Measurements from ENCODE around the gene LAMB1. TPM values are rescaled to one million over a fixed set of nuclear protein-coding genes. Genes with fewer than 3 reads are reported as not detected.

Gene LAMB1
- total and polyA plus RNA-seq, 2 of the 13 experiments (the other 11 are each of a cell fraction or from before 2014, with no cell fraction given) = 109 to 124 TPM

DNA sequence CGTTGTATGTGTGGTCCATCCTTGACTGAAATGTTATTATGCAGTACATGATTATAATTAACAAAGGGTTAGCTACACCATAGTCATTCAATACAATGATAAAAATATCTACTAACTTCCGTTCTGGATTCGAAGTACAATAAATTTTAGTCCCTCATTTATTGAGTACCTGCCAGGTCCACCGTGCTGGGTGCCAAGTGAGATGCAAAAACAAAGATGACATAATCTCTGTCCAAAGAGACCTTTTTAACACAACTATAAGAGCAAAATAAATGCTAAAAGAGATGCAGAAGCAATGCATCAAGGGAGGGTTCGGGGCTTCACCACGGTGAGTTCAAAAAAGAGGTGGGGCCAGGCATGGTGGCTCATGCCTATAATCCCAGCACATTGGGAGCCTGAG, 33.1 kb downstream of the LAMB1 start:
- no peak for FAIRE-seq
- Histone ChIP-seq H4K20me1 (ENCODE audit: insufficient read depth, low read length) (peaks cover 9% of the 10 kb centered on the region), H3K36me3 (replicated peaks in 1 of 2; ENCODE audit: control insufficient read depth in 1 of 2, insufficient read depth in 2 of 2, low read length in 2 of 2) (peaks cover 11 to 24% of the 10 kb centered on the region in 2 experiments), H2AFZ (ENCODE audit: low read length) (no peak overlapping the region), H3K9me3 (ENCODE audit: low read length) (no peaks in the 10 kb centered on the region), H3K9ac (ENCODE audit: insufficient read depth, low read depth, low read length) (no peak overlapping the region), H3K27ac (ENCODE audit: extremely low read length, insufficient read depth, low read length) (no peak overlapping the region), H3K4me2 (ENCODE audit: low read depth, low read length) (no peak overlapping the region), H3K4me1 (ENCODE audit: insufficient read depth, low read length) (peaks cover 59% of the 10 kb centered on the region), H3K27me3 (ENCODE audit: control insufficient read depth in 1 of 2, insufficient read depth in 2 of 2, low read length in 2 of 2) (no peaks in the 10 kb centered on the region), H3K79me2 (ENCODE audit: insufficient read depth, low read length) (no peaks in the 10 kb centered on the region), H3K4me3 (replicated peaks in 1 of 3; ENCODE audit: insufficient read depth in 1 of 3, low read depth in 2 of 3, low read length in 3 of 3) (no peak overlapping the region)
- POLR2A ChIA-PET = no interaction called here
- in situ Hi-C loops (cut with HindIII; ENCODE audit: extremely low pct_ligation_motif_present, low pct_unique_long_range_greater_than_20kb) (no loop called here), intact Hi-C loops (cut with micrococcal nuclease; ENCODE audit: unreplicated experiment) (loop anchor here (5.0 kb wide), 1 partner anchor 78 kb away; the partner anchor contains the start of gene DLD)
- CTCF ChIA-PET (ENCODE audit: low intra/inter-chr PET ratio, low total read pairs) = no interaction called here
- no peak for DNase-seq (ENCODE audit: low spot score)
- TF ChIP-seq ZNF234 (CRISPR knock-in tag; conservative IDR thresholded peaks at IDR 0.05) (no peak), CEBPB (IDR thresholded peaks at IDR 0.05; ENCODE audit: borderline replicate concordance, low read depth, low read length) (no peak), KDM1A (CRISPR knock-in tag; IDR thresholded peaks at IDR 0.05) (no peak), HNF4G (IDR thresholded peaks at IDR 0.05; ENCODE audit: borderline replicate concordance, low read depth, low read length) (no peak), HNF4G (CRISPR knock-in tag; IDR thresholded peaks at IDR 0.05; ENCODE audit: borderline replicate concordance, low read depth) (no peak), HNRNPH1 (optimal IDR thresholded peaks at IDR 0.05; ENCODE audit: low read depth, low read length) (no peak), MYC (CRISPR knock-in tag; IDR thresholded peaks at IDR 0.05; ENCODE audit: borderline replicate concordance) (no peak), PHB2 (IDR thresholded peaks at IDR 0.05; ENCODE audit: partially characterized antibody) (no peak)
- TF ChIP-seq, protein P1, sequence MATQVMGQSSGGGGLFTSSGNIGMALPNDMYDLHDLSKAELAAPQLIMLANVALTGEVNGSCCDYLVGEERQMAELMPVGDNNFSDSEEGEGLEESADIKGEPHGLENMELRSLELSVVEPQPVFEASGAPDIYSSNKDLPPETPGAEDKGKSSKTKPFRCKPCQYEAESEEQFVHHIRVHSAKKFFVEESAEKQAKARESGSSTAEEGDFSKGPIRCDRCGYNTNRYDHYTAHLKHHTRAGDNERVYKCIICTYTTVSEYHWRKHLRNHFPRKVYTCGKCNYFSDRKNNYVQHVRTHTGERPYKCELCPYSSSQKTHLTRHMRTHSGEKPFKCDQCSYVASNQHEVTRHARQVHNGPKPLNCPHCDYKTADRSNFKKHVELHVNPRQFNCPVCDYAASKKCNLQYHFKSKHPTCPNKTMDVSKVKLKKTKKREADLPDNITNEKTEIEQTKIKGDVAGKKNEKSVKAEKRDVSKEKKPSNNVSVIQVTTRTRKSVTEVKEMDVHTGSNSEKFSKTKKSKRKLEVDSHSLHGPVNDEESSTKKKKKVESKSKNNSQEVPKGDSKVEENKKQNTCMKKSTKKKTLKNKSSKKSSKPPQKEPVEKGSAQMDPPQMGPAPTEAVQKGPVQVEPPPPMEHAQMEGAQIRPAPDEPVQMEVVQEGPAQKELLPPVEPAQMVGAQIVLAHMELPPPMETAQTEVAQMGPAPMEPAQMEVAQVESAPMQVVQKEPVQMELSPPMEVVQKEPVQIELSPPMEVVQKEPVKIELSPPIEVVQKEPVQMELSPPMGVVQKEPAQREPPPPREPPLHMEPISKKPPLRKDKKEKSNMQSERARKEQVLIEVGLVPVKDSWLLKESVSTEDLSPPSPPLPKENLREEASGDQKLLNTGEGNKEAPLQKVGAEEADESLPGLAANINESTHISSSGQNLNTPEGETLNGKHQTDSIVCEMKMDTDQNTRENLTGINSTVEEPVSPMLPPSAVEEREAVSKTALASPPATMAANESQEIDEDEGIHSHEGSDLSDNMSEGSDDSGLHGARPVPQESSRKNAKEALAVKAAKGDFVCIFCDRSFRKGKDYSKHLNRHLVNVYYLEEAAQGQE (IDR thresholded peaks at IDR 0.05; ENCODE audit: borderline replicate concordance in 1 of 2, low read depth in 1 of 2, low read length in 2 of 2) = no peak
- TF ChIP-seq, protein P2, sequence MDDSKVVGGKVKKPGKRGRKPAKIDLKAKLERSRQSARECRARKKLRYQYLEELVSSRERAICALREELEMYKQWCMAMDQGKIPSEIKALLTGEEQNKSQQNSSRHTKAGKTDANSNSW (CRISPR knock-in tag; IDR thresholded peaks at IDR 0.05; ENCODE audit: borderline replicate concordance) = no peak
- TF ChIP-seq, protein P3, sequence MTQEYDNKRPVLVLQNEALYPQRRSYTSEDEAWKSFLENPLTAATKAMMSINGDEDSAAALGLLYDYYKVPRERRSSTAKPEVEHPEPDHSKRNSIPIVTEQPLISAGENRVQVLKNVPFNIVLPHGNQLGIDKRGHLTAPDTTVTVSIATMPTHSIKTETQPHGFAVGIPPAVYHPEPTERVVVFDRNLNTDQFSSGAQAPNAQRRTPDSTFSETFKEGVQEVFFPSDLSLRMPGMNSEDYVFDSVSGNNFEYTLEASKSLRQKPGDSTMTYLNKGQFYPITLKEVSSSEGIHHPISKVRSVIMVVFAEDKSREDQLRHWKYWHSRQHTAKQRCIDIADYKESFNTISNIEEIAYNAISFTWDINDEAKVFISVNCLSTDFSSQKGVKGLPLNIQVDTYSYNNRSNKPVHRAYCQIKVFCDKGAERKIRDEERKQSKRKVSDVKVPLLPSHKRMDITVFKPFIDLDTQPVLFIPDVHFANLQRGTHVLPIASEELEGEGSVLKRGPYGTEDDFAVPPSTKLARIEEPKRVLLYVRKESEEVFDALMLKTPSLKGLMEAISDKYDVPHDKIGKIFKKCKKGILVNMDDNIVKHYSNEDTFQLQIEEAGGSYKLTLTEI (CRISPR knock-in tag; conservative IDR thresholded peaks at IDR 0.05) = no peak
- TF ChIP-seq, protein P4, sequence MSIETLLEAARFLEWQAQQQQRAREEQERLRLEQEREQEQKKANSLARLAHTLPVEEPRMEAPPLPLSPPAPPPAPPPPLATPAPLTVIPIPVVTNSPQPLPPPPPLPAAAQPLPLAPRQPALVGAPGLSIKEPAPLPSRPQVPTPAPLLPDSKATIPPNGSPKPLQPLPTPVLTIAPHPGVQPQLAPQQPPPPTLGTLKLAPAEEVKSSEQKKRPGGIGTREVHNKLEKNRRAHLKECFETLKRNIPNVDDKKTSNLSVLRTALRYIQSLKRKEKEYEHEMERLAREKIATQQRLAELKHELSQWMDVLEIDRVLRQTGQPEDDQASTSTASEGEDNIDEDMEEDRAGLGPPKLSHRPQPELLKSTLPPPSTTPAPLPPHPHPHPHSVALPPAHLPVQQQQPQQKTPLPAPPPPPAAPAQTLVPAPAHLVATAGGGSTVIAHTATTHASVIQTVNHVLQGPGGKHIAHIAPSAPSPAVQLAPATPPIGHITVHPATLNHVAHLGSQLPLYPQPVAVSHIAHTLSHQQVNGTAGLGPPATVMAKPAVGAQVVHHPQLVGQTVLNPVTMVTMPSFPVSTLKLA (IDR thresholded peaks at IDR 0.05) = no peak
- no peak for ATAC-seq
- no TSS peak for BruUV-seq (replicated peaks)
- WGBS (ENCODE audit: low lambda C conversion rate) = 97% methylated on average over 6 of the region's 6 CpGs

Measured in HepG2 (cell line).